Neural cell (in vitro differentiated cells): Measurements from ENCODE around the gene TAS2R1. TPM values are rescaled to one million over a fixed set of nuclear protein-coding genes. Genes with fewer than 3 reads are reported as not detected.

Experiments
- H2AFZ ChIP-seq: fragments of 200-600, 300-800 bp; sonication (generic), shearing (Covaris generic); 2 replicates; pipeline ENCODE4 v1.6.0; 2014; ENCODE audit warnings: low read depth, mild to moderate bottlenecking, antibody characterized with exemption, low read length, moderate library complexity
- H3F3A ChIP-seq: fragments of 200-600 bp; shearing (Covaris generic); 2 replicates; pipeline ENCODE4 v1.6.1; 2016; ENCODE audit warnings: mild to moderate bottlenecking, moderate library complexity, mixed read lengths, antibody characterized with exemption, low read length; ENCODE audit not compliant: insufficient read depth, poor library complexity, severe bottlenecking
- H3K27ac ChIP-seq: fragments of 200-600, 300-800 bp; sonication (generic), shearing (Covaris generic); 2 replicates; pipeline ENCODE4 v1.5.1; 2014; ENCODE audit warnings: mild to moderate bottlenecking, low read length, moderate library complexity
- H3K27me3 ChIP-seq: fragments of 300-800, 200-600 bp; sonication (generic), shearing (Covaris generic); 2 replicates; pipeline ENCODE4 v1.6.0; 2014; ENCODE audit warnings: mild to moderate bottlenecking, low read depth, low read length, moderate library complexity; ENCODE audit not compliant: insufficient read depth
- H3K36me3 ChIP-seq: fragments of 300-800, 200-600 bp; sonication (generic), shearing (Covaris generic); 2 replicates; pipeline ENCODE4 v1.5.1; 2014; ENCODE audit warnings: mild to moderate bottlenecking, antibody characterized with exemption, low read length, moderate library complexity; ENCODE audit not compliant: insufficient read depth
- H3K4me2 ChIP-seq: fragments of 300-800, 200-600 bp; sonication (generic), shearing (Covaris generic); 2 replicates; pipeline ENCODE4 v1.6.0; 2014; ENCODE audit warnings: mild to moderate bottlenecking, low read length
- H3K4me3 ChIP-seq: fragments of 300-800, 200-600 bp; sonication (generic), shearing (Covaris generic); 2 replicates; pipeline ENCODE4 v1.5.1; 2014; ENCODE audit warnings: mild to moderate bottlenecking, low read length, moderate library complexity
- H3K79me2 ChIP-seq: fragments of 200-600 bp; shearing (Covaris generic); replicated peaks from 2 replicates; pipeline ENCODE4 v1.6.0; 2014; ENCODE audit warnings: mild to moderate bottlenecking, low read length, moderate library complexity; ENCODE audit not compliant: insufficient read depth
- H3K9ac ChIP-seq: fragments of 300-800, 200-600 bp; sonication (generic), shearing (Covaris generic); 2 replicates; pipeline ENCODE4 v1.6.1; 2016; ENCODE audit warnings: mild to moderate bottlenecking, low read length, mixed read lengths
- H3K9me2 ChIP-seq: fragments of 200-600 bp; shearing (Covaris generic); 2 replicates; pipeline ENCODE4 v1.6.1; 2016; ENCODE audit warnings: mild to moderate bottlenecking, low read length, mixed read lengths; ENCODE audit not compliant: insufficient read depth
- H3K9me3 ChIP-seq: fragments of 200-600, 300-800 bp; sonication (generic), shearing (Covaris generic); 2 replicates; pipeline ENCODE4 v1.6.1; 2016; ENCODE audit warnings: mild to moderate bottlenecking, mixed run types, low read length, moderate library complexity, mixed read lengths
- H4K20me1 ChIP-seq: fragments of 200-600 bp; shearing (Covaris generic); 2 replicates; pipeline ENCODE4 v1.6.1; 2016; ENCODE audit warnings: mild to moderate bottlenecking, mixed run types; ENCODE audit not compliant: insufficient read depth
- CTCF ChIP-seq: fragments of 450-650 bp; IDR thresholded peaks from 2 replicates; pipeline ENCODE4 v1.5.1; 2014; ENCODE audit warnings: antibody characterized with exemption, mild to moderate bottlenecking, moderate library complexity; ENCODE audit not compliant: poor library complexity, severe bottlenecking
- EP300 ChIP-seq: fragments of 450-650 bp; conservative IDR thresholded peaks from 2 replicates; pipeline ENCODE4 v1.6.1; 2014; ENCODE audit warnings: antibody characterized with exemption, mild to moderate bottlenecking, moderate library complexity; ENCODE audit not compliant: poor library complexity, severe bottlenecking
- EZH2 ChIP-seq: fragments of 200-600, 300-800 bp; shearing (Covaris generic), sonication (generic); IDR thresholded peaks from 2 replicates; pipeline ENCODE4 v1.6.1; 2014; ENCODE audit warnings: antibody characterized with exemption, low read length, borderline replicate concordance, mild to moderate bottlenecking; ENCODE audit not compliant: insufficient read depth, poor library complexity, severe bottlenecking
- MXI1 ChIP-seq: fragments of 450-650 bp; conservative IDR thresholded peaks from 2 replicates; pipeline ENCODE4 v1.6.1; 2014; ENCODE audit warnings: antibody characterized with exemption, mild to moderate bottlenecking; ENCODE audit not compliant: poor library complexity, severe bottlenecking
- POLR2AphosphoS5 ChIP-seq: IDR thresholded peaks from 2 replicates; pipeline ENCODE4 v1.6.1; 2012
- RAD21 ChIP-seq: fragments of 450-650 bp; conservative IDR thresholded peaks from 2 replicates; pipeline ENCODE4 v1.6.1; 2014; ENCODE audit warnings: antibody characterized with exemption, mild to moderate bottlenecking, moderate library complexity
- REST ChIP-seq: IDR thresholded peaks from 2 replicates; pipeline ENCODE4 v1.6.1; 2012; ENCODE audit warnings: borderline replicate concordance
- SMC3 ChIP-seq: fragments of 450-650 bp; conservative IDR thresholded peaks from 2 replicates; pipeline ENCODE4 v1.6.1; 2014; ENCODE audit warnings: antibody characterized with exemption, mild to moderate bottlenecking, moderate library complexity; ENCODE audit not compliant: poor library complexity
- TAF1 ChIP-seq: IDR thresholded peaks from 2 replicates; pipeline ENCODE4 v1.6.1; 2012; ENCODE audit warnings: low read depth
- polyA plus RNA-seq: library from polyadenylated mRNA; depleted of rRNA; stranded (reverse); fragments of >200 nt; gene quantifications from 2 replicates; pipeline ENCODE4 v1.2.3, GENCODE V29; 2014

Gene TAS2R1
- polyA plus RNA-seq, 1 donor from 2014 or later, result 0.41 TPM

GRCh38 chr5:9594913-9595312, 35.2 kb downstream of the TAS2R1 start:
- Histone ChIP-seq H3K4me3 (no peak overlapping the region), H3K9me2 (no peaks in the 10 kb centered on the region), H2AFZ (no peak overlapping the region), H3K4me2 (no peak overlapping the region), H3K79me2 (no peaks in the 10 kb centered on the region), H3K27ac (no peak overlapping the region), H3K9ac (no peak overlapping the region), H3F3A (no peaks in the 10 kb centered on the region), H3K9me3 (no peaks in the 10 kb centered on the region), H3K36me3 (no peaks in the 10 kb centered on the region), H3K27me3 (no peaks in the 10 kb centered on the region), H4K20me1 (no peaks in the 10 kb centered on the region)
- no peak for TF ChIP-seq CTCF
- TF ChIP-seq SMC3, result no peak
- no peak for TF ChIP-seq TAF1
- TF ChIP-seq EP300, result no peak
- no peak for TF ChIP-seq RAD21
- no peak for TF ChIP-seq REST

GRCh38 chr5:9589049-9589835, 40.9 kb downstream of the TAS2R1 start:
- H3K4me2 ChIP-seq, result no peak overlapping the region
- H3K27me3 ChIP-seq, result no peaks in the 10 kb centered on the region
- H3K4me3 ChIP-seq, result no peak overlapping the region
- H4K20me1 ChIP-seq, result no peaks in the 10 kb centered on the region
- no peaks in the 10 kb centered on the region for H3F3A ChIP-seq
- no peaks in the 10 kb centered on the region for H3K9me2 ChIP-seq
- H2AFZ ChIP-seq, result no peak overlapping the region
- TF ChIP-seq POLR2AphosphoS5, result no peak
- TF ChIP-seq SMC3, result no peak
- TF ChIP-seq EP300, result no peak
- no peak for TF ChIP-seq CTCF
- no peak for TF ChIP-seq RAD21
- no peak for TF ChIP-seq MXI1
- TF ChIP-seq EZH2, result no peak
- H3K9me3 ChIP-seq, result no peaks in the 10 kb centered on the region
- H3K27ac ChIP-seq, result no peak overlapping the region
- H3K36me3 ChIP-seq, result no peaks in the 10 kb centered on the region
- H3K79me2 ChIP-seq, result no peaks in the 10 kb centered on the region
- H3K9ac ChIP-seq, result no peak overlapping the region
